Activated T-helper 17 cell treated with anti-CD3 and anti-CD28 coated beads, Interleukin-2, amount 50 U/mL, for 72 hours (primary cell): ENCODE results near the gene AP1G2. TPM values are rescaled to one million over a fixed set of nuclear protein-coding genes. Genes with fewer than 3 reads are reported as not detected.
"Not testable (repeated sequence)": the region's sequence is repeated elsewhere in the genome, so short reads cannot be mapped to it uniquely, and the experiment has no call there.

Source experiments
- ATAC-seq: fragments of 150-1000 bp; cut with Tn5 transposase; replicated peaks from 2 replicates; pipeline ENCODE4 v1.10.0; 2021; ENCODE audit warnings: mild to moderate bottlenecking, moderate library complexity
- H3K27ac Mint-ChIP-seq: one replicate; pipeline ENCODE4 v1.8.0; 2022; ENCODE audit warnings: mixed read lengths
- H3K27me3 Mint-ChIP-seq: one replicate; pipeline ENCODE4 v1.8.0; 2022; ENCODE audit warnings: mixed read lengths
- H3K36me3 Mint-ChIP-seq: one replicate; pipeline ENCODE4 v1.8.0; 2022; ENCODE audit warnings: low read depth, mild to moderate bottlenecking, mixed read lengths
- H3K4me1 Mint-ChIP-seq: one replicate; pipeline ENCODE4 v1.8.0; 2022; ENCODE audit warnings: mixed read lengths
- H3K4me3 Mint-ChIP-seq: one replicate; pipeline ENCODE4 v1.8.0; 2022; ENCODE audit warnings: mild to moderate bottlenecking, mixed read lengths
- H3K9me3 Mint-ChIP-seq: one replicate; pipeline ENCODE4 v1.8.0; 2022; ENCODE audit warnings: mixed read lengths
- total RNA-seq, 2 donors: library from RNA; stranded (reverse); gene quantifications; one replicate each; pipeline ENCODE4 v1.2.3, GENCODE V29; 2022

Gene AP1G2, protein sequence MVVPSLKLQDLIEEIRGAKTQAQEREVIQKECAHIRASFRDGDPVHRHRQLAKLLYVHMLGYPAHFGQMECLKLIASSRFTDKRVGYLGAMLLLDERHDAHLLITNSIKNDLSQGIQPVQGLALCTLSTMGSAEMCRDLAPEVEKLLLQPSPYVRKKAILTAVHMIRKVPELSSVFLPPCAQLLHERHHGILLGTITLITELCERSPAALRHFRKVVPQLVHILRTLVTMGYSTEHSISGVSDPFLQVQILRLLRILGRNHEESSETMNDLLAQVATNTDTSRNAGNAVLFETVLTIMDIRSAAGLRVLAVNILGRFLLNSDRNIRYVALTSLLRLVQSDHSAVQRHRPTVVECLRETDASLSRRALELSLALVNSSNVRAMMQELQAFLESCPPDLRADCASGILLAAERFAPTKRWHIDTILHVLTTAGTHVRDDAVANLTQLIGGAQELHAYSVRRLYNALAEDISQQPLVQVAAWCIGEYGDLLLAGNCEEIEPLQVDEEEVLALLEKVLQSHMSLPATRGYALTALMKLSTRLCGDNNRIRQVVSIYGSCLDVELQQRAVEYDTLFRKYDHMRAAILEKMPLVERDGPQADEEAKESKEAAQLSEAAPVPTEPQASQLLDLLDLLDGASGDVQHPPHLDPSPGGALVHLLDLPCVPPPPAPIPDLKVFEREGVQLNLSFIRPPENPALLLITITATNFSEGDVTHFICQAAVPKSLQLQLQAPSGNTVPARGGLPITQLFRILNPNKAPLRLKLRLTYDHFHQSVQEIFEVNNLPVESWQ
- total RNA-seq, result 100 to 1,000 TPM; 199 to 312 TPM

DNA sequence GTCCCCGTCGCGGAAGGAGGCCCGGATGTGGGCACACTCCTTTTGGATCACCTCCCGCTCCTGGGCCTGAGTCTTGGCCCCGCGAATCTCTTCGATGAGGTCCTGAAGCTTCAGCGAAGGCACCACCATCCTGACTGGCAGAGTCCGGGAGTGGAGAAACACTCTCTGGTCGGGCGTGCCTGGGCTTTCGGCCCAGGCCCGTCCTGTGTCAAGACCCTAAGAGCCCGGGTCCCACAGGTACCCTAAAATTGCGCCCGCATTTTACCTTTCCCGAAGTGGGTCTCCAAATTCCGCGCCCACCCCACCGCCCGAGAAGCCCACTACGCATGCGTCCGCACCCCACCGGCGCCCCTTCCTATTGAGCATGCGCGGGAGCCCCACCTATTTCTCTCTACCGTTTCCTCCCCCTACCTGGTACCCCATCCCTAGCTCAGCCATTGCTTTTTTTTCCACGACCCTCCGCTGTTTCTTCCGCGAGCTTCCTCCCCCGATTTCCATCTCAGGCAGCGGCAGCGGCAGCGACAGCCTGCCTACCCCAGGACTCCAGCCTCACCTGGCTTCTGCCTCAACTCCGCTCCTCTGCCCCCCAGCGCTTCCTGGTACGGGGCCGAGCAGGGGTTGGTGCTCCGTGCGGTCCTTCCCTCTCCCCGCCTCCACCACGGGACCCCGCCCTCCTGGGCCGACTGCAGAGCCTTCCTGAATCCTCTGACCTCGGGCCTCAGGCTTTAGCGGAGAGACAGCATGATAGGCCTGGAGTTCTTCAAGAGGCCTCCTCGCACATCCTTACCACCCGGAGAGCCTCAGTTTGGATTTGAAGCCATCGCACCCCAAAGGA, at the start of gene AP1G2:
Gene AP1G2 (minus strand): TSS at position 606 of the 835 bp plus-strand sequence. CDS start 477 bp downstream, at position 129.
- H3K4me1 Mint-ChIP-seq, result peaks cover 25% of the 10 kb centered on the region

DNA sequence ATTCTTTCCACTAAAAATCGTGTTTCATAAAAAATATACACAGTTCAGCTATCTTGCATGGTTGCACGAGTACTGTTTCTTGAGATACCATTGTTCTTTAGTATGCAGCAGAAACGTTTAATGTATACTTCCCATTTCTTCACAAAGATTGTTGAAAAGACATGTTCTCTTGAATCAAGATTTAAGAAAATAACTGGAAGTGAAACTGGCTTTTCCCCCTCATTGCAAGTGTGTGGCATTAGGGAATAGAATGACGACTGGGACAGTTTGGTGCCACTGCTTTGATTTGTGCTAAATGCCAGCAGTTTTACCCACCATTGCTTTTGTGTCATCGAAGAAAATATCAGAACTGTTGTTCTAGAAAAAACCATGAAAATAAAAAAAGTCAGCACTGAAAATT, 48.3 kb upstream of the AP1G2 start:
- Mint-ChIP-seq H3K9me3 (no peaks in the 10 kb centered on the region), H3K4me3 (no peak overlapping the region), H3K36me3 (no peaks in the 10 kb centered on the region), H3K4me1 (peaks cover 4% of the 10 kb centered on the region), H3K27ac (no peak overlapping the region), H3K27me3 (peaks cover 8% of the 10 kb centered on the region)
- ATAC-seq, result no peak

More for the DNA sequence above, at the start of gene AP1G2:
- peak; percentile 99 for ATAC-seq
- H3K27me3 Mint-ChIP-seq, result peaks cover 5% of the 10 kb centered on the region
- peak within 1 kb of the TSS; percentile 98 for H3K4me3 Mint-ChIP-seq
- H3K27ac Mint-ChIP-seq, result peak within 1 kb of the TSS; percentile 98
- no peaks in the 10 kb centered on the region for H3K9me3 Mint-ChIP-seq
- H3K36me3 Mint-ChIP-seq, result peaks cover 53% of the 10 kb centered on the region

DNA sequence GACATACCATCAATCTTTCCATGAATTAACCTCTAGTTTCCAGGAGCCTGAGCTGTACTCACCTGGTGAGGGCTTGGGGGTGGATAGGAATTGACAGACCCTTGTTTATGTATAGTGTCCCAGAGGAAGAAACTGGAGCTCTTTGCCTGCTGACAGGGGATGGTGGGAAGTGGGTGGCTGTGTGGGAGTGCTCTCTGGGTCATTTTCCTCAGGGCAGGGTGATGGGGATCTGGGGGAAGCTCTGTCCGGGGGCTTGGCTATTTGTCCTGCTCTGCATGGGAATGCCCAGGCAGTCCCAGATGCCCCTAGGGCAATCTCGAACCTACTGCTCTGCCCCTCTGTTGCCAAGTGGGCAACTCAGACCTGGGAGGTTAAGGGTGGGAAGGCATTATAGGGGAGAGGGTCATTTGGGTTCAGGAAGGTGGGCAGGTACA, 46.8 kb upstream of the AP1G2 start:
- no peaks in the 10 kb centered on the region for H3K36me3 Mint-ChIP-seq

DNA sequence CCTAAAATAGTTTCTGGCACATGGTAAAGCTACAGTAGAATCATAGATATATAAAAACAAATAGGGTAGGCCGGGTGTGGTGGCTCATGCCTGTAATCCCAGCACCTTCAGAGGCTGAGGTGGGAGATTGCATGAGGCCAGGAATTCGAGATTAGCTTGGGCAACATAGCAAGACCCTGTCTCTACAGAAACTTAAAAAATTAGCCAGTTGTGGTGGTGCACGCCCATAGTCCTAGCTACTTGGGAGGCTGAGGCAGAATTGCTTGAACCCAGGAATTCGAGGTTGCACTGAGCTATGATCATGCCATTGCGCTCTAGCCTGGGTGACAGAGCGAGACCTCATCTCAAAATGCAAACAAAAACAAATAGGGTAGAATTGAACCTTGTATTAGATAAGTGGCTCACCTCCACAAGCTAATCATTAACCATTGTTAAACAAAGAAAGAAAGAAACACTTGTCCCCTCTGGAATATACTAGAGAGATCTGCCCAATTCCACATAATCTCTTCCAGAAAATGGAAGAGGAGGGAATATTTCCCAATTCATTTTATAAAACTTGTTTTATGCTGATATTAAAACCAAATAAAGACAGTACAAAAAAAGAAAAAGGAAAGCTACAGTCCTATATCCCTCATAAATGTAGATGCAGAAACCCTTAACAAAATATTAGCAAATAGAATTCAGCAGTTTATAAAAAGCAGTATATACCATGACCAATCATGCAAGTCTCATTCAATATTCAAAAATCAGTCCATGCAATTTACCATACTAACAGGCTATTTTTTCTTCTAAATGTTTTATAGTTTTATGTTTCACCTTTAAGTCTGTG, 45.9 kb upstream of the AP1G2 start:
- no peaks in the 10 kb centered on the region for H3K36me3 Mint-ChIP-seq
- peaks cover 17% of the 10 kb centered on the region for H3K4me1 Mint-ChIP-seq
- H3K9me3 Mint-ChIP-seq, result peaks cover 6% of the 10 kb centered on the region
- no peak overlapping the region for H3K27ac Mint-ChIP-seq
- no peak overlapping the region for H3K4me3 Mint-ChIP-seq
- H3K27me3 Mint-ChIP-seq, result no peaks in the 10 kb centered on the region
- ATAC-seq, result no peak

More for the DNA sequence above, 46.8 kb upstream of the AP1G2 start:
- Mint-ChIP-seq H3K4me1 (peaks cover 9% of the 10 kb centered on the region), H3K9me3 (no peaks in the 10 kb centered on the region), H3K4me3 (no peak overlapping the region), H3K27me3 (no peaks in the 10 kb centered on the region), H3K27ac (peak overlapping the region; percentile 58)
- ATAC-seq, result no peak

DNA sequence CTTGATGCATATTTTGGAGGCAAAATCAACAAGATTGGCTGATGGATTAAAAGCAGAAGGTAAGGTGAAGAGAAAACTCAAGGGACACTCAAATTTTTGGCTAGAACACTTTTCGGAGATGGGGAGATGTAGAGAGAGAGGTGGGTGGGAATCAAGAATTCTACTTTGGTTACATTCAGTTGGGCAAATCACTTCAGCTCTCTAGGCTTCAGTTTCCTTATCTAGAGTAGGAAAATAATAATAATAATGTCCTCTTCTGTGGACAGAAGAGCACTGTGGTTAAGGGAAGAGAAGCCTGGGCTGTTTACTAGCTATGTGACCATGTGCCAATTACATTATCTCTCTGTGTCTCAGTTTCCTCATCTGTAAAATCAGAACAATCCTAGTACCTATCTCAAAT, 45.2 kb upstream of the AP1G2 start:
- no peak overlapping the region for H3K27ac Mint-ChIP-seq

DNA sequence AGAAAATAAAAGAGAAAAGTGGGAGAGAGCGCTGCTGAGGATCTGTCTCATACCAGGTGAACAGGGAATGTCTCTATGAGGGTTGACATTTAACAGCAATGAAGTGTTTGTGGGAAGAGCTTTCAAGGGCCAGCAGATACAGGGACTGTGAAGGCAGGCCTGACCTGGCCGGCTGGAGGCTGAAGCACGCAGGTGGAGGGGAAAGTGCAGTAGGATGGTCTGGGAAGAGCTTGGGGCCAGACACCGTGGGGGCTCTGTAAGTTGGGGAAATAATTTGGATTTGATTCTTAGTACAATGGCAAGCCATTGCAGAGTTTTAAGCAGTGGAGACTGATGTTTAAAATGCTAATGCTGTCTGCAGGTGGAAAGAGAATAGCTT, 44.8 kb upstream of the AP1G2 start:
- no peak overlapping the region for H3K4me3 Mint-ChIP-seq
- ATAC-seq, result no peak
- H3K4me1 Mint-ChIP-seq, result peaks cover 17% of the 10 kb centered on the region
- H3K9me3 Mint-ChIP-seq, result peaks cover 6% of the 10 kb centered on the region
- H3K27ac Mint-ChIP-seq, result no peak overlapping the region
- H3K36me3 Mint-ChIP-seq, result no peaks in the 10 kb centered on the region
- no peaks in the 10 kb centered on the region for H3K27me3 Mint-ChIP-seq

More for the DNA sequence above, 45.2 kb upstream of the AP1G2 start:
- ATAC-seq, result no peak
- Mint-ChIP-seq H3K27me3 (no peaks in the 10 kb centered on the region), H3K9me3 (peaks cover 6% of the 10 kb centered on the region), H3K4me3 (no peak overlapping the region), H3K36me3 (no peaks in the 10 kb centered on the region), H3K4me1 (peaks cover 17% of the 10 kb centered on the region)

DNA sequence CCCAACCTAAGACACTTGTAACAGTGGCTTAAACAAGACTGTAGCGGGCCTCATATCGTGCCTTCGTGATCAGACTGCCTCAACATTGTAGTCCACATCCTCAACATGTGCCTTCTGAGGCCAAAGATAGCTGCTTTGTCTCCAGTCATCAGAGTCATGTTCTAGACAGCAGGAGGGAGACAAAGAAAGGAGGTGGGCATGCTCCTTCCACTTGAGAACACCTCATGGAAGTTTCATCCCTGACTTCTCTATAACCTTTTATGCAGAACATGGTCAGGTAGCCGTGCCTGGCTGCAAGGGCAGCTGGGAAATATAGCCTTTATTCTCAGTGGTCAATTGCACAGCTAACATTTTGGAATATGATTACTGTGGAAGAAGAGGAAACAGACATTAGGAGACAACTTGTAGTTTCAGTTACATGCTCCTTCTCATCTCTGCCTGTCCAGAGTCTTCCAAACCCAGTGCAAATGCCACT, 43.3 kb upstream of the AP1G2 start:
- Mint-ChIP-seq H3K4me1 (peaks cover 25% of the 10 kb centered on the region), H3K27me3 (no peaks in the 10 kb centered on the region), H3K27ac (peak overlapping the region; percentile 66), H3K36me3 (no peaks in the 10 kb centered on the region), H3K4me3 (peak overlapping the region; percentile 54), H3K9me3 (peaks cover 6% of the 10 kb centered on the region)
- no peak for ATAC-seq

DNA sequence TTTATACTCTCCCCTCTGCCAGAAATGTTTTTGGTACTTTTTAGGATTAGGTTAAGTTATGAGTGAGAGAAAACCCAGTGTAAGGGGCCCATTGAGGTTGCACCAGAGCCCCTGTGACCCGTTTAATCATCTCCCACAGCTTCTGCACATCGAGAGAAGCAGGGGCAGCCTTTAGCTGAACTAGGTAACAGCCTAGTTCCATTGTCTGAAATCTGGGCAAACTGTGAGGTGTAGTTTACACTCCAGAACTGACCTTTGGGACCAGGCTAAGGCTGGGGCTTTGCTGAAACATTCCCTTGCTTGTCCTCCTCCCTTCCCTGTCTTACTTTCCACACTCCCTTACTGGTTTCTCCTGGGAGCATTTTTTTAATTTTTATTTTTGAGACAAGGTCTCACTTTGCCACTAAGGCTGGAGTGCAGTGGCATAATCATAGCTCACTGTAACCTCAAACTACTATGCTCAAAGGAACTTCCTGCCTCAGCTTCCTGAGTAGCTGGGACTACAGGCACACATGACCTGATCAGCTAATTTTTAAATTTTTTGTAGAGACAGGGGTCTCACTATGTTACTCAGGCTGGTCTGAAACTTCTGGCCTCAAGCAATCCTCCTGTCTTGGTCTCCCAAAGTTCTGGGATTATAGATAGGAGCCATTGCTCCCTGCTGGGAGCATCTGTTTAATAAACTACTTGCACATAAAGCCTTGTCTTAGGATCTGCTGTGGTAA, 42.7 kb upstream of the AP1G2 start:
- no peak for ATAC-seq
- Mint-ChIP-seq H3K4me1 (peaks cover 30% of the 10 kb centered on the region), H3K4me3 (peak overlapping the region; percentile 54), H3K27ac (peak overlapping the region; percentile 66), H3K27me3 (no peaks in the 10 kb centered on the region), H3K36me3 (no peaks in the 10 kb centered on the region), H3K9me3 (peaks cover 6% of the 10 kb centered on the region)

DNA sequence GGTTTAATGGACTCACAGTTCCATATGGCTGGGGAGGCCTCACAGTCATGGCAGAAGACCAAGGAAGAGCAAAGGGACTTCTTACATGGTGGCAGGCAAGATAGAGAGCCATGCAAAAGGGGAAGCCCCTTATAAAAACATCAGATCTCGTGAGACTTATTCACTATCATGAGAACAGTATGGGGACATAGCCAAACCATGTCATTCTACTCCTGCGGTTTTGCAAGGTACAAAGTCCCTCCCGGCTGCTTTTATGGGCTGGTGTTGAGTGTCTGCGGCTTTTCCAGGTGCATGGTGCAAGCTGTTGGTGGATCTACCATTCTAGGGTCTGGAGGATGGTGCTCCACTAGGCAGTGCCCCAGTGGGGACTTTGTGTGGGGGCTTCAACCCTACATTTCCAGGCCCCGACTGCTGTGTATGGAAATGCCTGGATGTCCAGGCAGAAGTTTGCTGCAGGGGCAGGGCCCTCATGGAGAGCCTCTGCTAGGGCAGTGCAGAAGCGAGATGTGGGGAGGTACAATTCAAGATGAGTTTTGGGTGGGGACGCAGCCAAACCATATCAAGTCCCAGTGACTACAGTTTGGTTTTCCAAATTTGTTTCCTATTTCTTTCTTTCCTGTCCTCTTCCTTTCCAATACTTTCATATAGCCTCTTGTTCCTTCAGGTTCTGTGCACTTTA, 42.0 kb upstream of the AP1G2 start:
- Mint-ChIP-seq H3K4me1 (peaks cover 30% of the 10 kb centered on the region), H3K27ac (peak overlapping the region; percentile 66), H3K4me3 (peak overlapping the region; percentile 54)
- H3K36me3 Mint-ChIP-seq, H3K27me3 Mint-ChIP-seq, ATAC-seq, H3K9me3 Mint-ChIP-seq: not testable (repeated sequence)

DNA sequence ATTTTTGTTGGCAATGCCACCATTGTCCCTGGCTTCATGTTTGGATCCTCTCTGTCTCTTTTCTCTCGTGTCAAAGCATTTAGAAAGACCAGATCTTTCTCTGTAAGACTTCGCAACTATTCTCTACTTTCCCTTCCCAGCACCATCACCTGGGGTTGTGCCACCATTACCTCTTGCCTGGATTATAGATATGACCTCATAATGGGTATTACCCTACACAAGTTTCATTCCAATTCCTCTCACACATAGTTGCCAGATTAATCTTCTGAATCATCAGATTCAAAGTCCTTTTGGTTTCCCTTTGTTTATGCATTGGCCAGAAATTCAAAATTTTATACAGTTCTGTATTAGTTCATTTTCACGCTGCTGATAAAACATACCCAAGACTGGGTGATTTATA, 41.4 kb upstream of the AP1G2 start:
- Mint-ChIP-seq H3K9me3 (peaks cover 6% of the 10 kb centered on the region), H3K4me1 (peaks cover 30% of the 10 kb centered on the region), H3K27me3 (no peaks in the 10 kb centered on the region), H3K27ac (peak overlapping the region; percentile 66), H3K4me3 (peak overlapping the region; percentile 54), H3K36me3 (no peaks in the 10 kb centered on the region)
- peak; percentile 37 for ATAC-seq

DNA sequence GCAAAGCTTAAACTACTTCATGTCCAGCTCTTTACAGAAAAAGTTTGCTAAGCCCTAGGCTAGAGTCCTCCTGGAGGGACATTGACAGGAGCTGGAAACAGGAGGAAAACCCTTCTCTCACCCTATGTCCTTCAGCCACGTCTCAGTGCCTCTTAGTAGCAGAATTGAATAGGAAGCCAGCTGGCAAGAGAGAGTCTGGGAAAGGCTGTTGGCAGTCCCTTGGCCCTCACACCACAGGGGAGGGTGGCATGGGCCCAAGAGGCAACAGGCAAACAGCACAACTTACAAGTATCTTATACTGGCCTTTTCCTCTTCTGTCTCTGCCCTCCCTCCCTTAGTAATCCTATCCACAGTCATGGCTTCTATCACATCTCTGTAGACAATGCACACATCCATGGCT, 40.9 kb upstream of the AP1G2 start:
- H3K36me3 Mint-ChIP-seq, result no peaks in the 10 kb centered on the region
- H3K9me3 Mint-ChIP-seq, result peaks cover 6% of the 10 kb centered on the region
- peak overlapping the region; percentile 54 for H3K4me3 Mint-ChIP-seq
- no peaks in the 10 kb centered on the region for H3K27me3 Mint-ChIP-seq
- ATAC-seq, result no peak
- H3K27ac Mint-ChIP-seq, result peak overlapping the region; percentile 66
- H3K4me1 Mint-ChIP-seq, result peaks cover 30% of the 10 kb centered on the region

DNA sequence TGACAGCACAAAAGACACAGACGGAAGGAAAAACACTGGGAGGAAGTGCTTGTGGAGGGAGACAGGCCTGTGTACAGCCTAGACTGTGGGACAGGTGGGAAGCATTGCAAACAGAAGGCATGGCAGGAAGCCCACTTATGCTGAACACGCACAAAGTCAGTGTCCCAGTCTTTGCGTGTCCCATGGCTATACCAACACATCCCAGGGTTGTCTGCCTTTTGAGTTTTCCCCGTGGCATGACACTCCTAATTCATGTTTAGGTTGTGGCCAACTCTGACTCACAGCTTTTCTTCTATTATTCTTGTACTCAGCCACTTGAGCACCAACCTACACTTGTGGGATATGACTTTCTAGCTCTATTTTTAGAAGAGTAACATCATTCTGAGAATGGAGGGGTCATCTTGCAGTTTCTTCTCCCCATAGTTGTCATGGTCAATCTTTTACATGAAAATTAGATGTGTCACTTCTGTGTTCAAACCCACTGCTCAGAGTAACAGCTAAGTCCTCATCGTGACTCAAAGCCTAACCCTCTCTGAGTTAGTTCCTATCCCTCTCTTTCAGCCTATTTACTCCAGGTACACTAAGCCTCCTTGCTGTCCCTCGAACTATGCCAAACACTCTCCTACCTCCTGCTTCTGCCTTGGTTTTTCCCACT, 38.5 kb upstream of the AP1G2 start:
- Mint-ChIP-seq H3K36me3 (no peaks in the 10 kb centered on the region), H3K9me3 (peaks cover 6% of the 10 kb centered on the region), H3K27ac (peak overlapping the region; percentile 93), H3K4me3 (peak overlapping the region; percentile 65), H3K4me1 (peaks cover 26% of the 10 kb centered on the region), H3K27me3 (no peaks in the 10 kb centered on the region)
- ATAC-seq, result peak; percentile 93
